GM12878 (cell line): ENCODE data around the gene SLC6A9. TPM values are rescaled to one million over a fixed set of nuclear protein-coding genes. Genes with fewer than 3 reads are reported as not detected.

ENCODE experiments used
- ATAC-seq: fragments of 200-7000 bp; cut with Tn5 transposase; 3 replicates; pipeline ENCODE4 v1.9.1; 2020; ENCODE audit warnings: mild to moderate bottlenecking, moderate library complexity
- BruUV-seq: library from RNA; stranded (reverse); fragments of 400-500 nt; replicated peaks from 2 replicates; lab custom pipeline; 2021; lab: Mats Ljungman, UMichigan
- CTCF ChIA-PET: fragments of 300-600 bp; sonication (Branson Sonifier 250); formaldehyde crosslinking; extraction: SDS; loops from one replicate; lab custom pipeline; 2021; ENCODE audit warnings: inconsistent platforms; lab: Yijun Ruan, JAX
- POLR2A ChIA-PET: fragments of 350-600 bp; formaldehyde crosslinking; extraction: SDS; loops from one replicate; lab custom pipeline; 2021; ENCODE audit warnings: inconsistent platforms; lab: Charles Lee
- RAD21 ChIA-PET: fragments of 300-600 bp; sonication (Branson Sonifier 250); formaldehyde crosslinking; loops from one replicate; lab custom pipeline; 2023; ENCODE audit warnings: antibody characterized with exemption; ENCODE audit not compliant: unreplicated experiment; lab: Charles Lee
- SMC1A ChIA-PET: fragments of 300-600 bp; sonication (Branson Sonifier 250); formaldehyde crosslinking; loops from one replicate; lab custom pipeline; 2023; ENCODE audit not compliant: unreplicated experiment, uncharacterized antibody; lab: Charles Lee
- DNase-seq: peaks from one replicate; pipeline ENCODE4 v3.0.0-alpha.2; 2011; ENCODE audit warnings: low read depth, low spot score
- FAIRE-seq: peaks from 3 replicates; lab custom pipeline; 2011; peaks lifted over from hg19 to GRCh38; lab: Jason Lieb, UNC
- H2AFZ ChIP-seq: 2 replicates; pipeline ENCODE4 v1.6.0; 2011; ENCODE audit warnings: low read depth, low read length, control low read depth; ENCODE audit not compliant: control insufficient read depth
- H3K27ac ChIP-seq: 2 replicates; pipeline ENCODE4 v1.5.1; 2011; ENCODE audit warnings: control low read depth; ENCODE audit not compliant: control insufficient read depth, insufficient read depth
- H3K27me3 ChIP-seq, 2 experiments: replicated peaks in 1 of 2; 2 replicates each; pipeline versions ENCODE4 v1.6.0 to v1.6.1; 2011; ENCODE audit warnings: low read length in 1 of 2; ENCODE audit not compliant: control insufficient read depth in 2 of 2, insufficient read depth in 2 of 2
- H3K36me3 ChIP-seq, 2 experiments: 2 replicates each; pipeline ENCODE4 v1.5.1; 2011; ENCODE audit warnings: low read length in 1 of 2; ENCODE audit not compliant: control insufficient read depth in 2 of 2, insufficient read depth in 2 of 2
- H3K4me1 ChIP-seq: 2 replicates; pipeline ENCODE4 v1.6.1; 2011; ENCODE audit warnings: mild to moderate bottlenecking, low read length, moderate library complexity, mixed read lengths; ENCODE audit not compliant: control insufficient read depth, insufficient read depth
- H3K4me2 ChIP-seq: 2 replicates; pipeline ENCODE4 v1.6.0; 2011; ENCODE audit warnings: control low read depth; ENCODE audit not compliant: control insufficient read depth, insufficient read depth
- H3K4me3 ChIP-seq: fragments of 200-600 bp; sonication (generic); 2 replicates; pipeline ENCODE4 v1.5.1; 2016
- H3K79me2 ChIP-seq: 2 replicates; pipeline ENCODE4 v1.6.0; 2011; ENCODE audit warnings: low read length; ENCODE audit not compliant: control insufficient read depth, insufficient read depth
- H3K9ac ChIP-seq: 2 replicates; pipeline ENCODE4 v1.8.0; 2011; ENCODE audit warnings: low read length, control low read depth, mixed read lengths; ENCODE audit not compliant: control insufficient read depth, insufficient read depth
- H3K9me3 ChIP-seq: replicated peaks from 3 replicates; pipeline ENCODE4 v1.5.1; 2011; ENCODE audit warnings: mild to moderate bottlenecking, low read length; ENCODE audit not compliant: control insufficient read depth, insufficient read depth
- H4K20me1 ChIP-seq: 2 replicates; pipeline ENCODE4 v1.6.0; 2011; ENCODE audit not compliant: control insufficient read depth, insufficient read depth
- CBFB ChIP-seq: IDR thresholded peaks from 2 replicates; pipeline ENCODE4 v1.6.1; 2016; ENCODE audit warnings: antibody characterized with exemption, low read depth
- CBX3 ChIP-seq: fragments of 200-600 bp; sonication (generic); IDR thresholded peaks from 2 replicates; pipeline ENCODE4 v1.6.1; 2016; ENCODE audit warnings: low read depth, borderline replicate concordance
- FOXM1 ChIP-seq: IDR thresholded peaks from 2 replicates; pipeline ENCODE4 v1.6.1; 2012; ENCODE audit warnings: low read depth, mild to moderate bottlenecking, inconsistent platforms, low read length, moderate library complexity
- GATAD2B ChIP-seq: fragments of 450-650 bp; conservative IDR thresholded peaks from 2 replicates; pipeline ENCODE4 v1.6.1; 2017; ENCODE audit warnings: low read depth, mild to moderate bottlenecking, moderate library complexity
- HDGF ChIP-seq: fragments of 450-650 bp; IDR thresholded peaks from 2 replicates; pipeline ENCODE4 v1.6.1; 2016; ENCODE audit warnings: antibody characterized with exemption
- MYC ChIP-seq: IDR thresholded peaks from 2 replicates; pipeline ENCODE4 v1.6.1; 2011; ENCODE audit warnings: mild to moderate bottlenecking, low read length, moderate library complexity, inconsistent platforms; ENCODE audit not compliant: insufficient read depth, insufficient replicate concordance, insufficient read length, severe bottlenecking
- NFIC ChIP-seq: IDR thresholded peaks from 2 replicates; pipeline ENCODE4 v1.6.1; 2012; ENCODE audit warnings: low read depth, mild to moderate bottlenecking, inconsistent platforms, low read length, moderate library complexity
- ZNF622 ChIP-seq: fragments of 450-650 bp; IDR thresholded peaks from 2 replicates; pipeline ENCODE4 v1.6.1; 2017; ENCODE audit warnings: mild to moderate bottlenecking, inconsistent platforms
- ZZZ3 ChIP-seq: IDR thresholded peaks from 2 replicates; pipeline ENCODE4 v1.6.1; 2011; ENCODE audit warnings: low read depth; ENCODE audit not compliant: control insufficient read depth, insufficient read length
- WGBS: methylation state at CpG from one replicate; pipeline ENCODE4 v1.1.6; 2016; ENCODE audit warnings: low lambda C conversion rate; ENCODE audit not compliant: insufficient replicate concordance, insufficient coverage; ENCODE audit errors: missing lambda C conversion rate; 5-methylcytosine and 5-hydroxymethylcytosine counted together
- in situ Hi-C: fragments of 300-500 bp; cut with MboI; formaldehyde crosslinking; loops from 9 replicates; pipeline ENCODE4 v1.14.3; 2018; ENCODE audit warnings: mixed read lengths
- intact Hi-C: fragments of 100-400 bp; cut with micrococcal nuclease; formaldehyde crosslinking; loops from one replicate; pipeline ENCODE4 v1.14.2; 2022; ENCODE audit not compliant: unreplicated experiment
- polyA plus RNA-seq, 11 experiments: library from polyadenylated mRNA; depleted of rRNA in 4 of 11; unstranded in 6 of 11; stranded (reverse) in 5 of 11; fragments of >200 nt; fragmentation: Nextera tagmentation in 4 of 11; fragmentation: Illumina TruSeq in 1 of 11; extraction: Ambion mirVana in 4 of 11; extraction: Trizol in 1 of 11; gene quantifications; 1 replicate in 1 of 11; 2 replicates in 10 of 11; pipeline versions ENCODE4 v1.2.1 to v1.2.3, GENCODE V29; 2011 to 2016; ENCODE audit warnings: inconsistent platforms in 2 of 11, missing spikeins in 2 of 11, low read depth in 1 of 11
- total RNA-seq, 4 experiments: library from RNA; depleted of rRNA in 3 of 4; stranded (reverse); fragments of >200 nt in 3 of 4; fragmentation: Illumina TruSeq in 1 of 4; extraction: Trizol in 1 of 4; gene quantifications; 2 replicates each; pipeline versions ENCODE4 v1.2.1 to v1.2.3, GENCODE V29; 2013 to 2021
- TF ChIP-seq, protein P1 (sequence below): fragments of 450-650 bp; IDR thresholded peaks from 2 replicates; pipeline ENCODE4 v1.6.1; 2017; ENCODE audit warnings: mild to moderate bottlenecking, moderate library complexity
- TF ChIP-seq, protein P2 (sequence below): IDR thresholded peaks from 2 replicates; pipeline ENCODE4 v1.6.1; 2011; ENCODE audit warnings: mild to moderate bottlenecking, low read depth, low read length, moderate library complexity; ENCODE audit not compliant: insufficient replicate concordance
- TF ChIP-seq, protein P3 (sequence below): fragments of 450-650 bp; formaldehyde crosslinking; IDR thresholded peaks from 2 replicates; pipeline ENCODE4 v1.4.0; 2020; ENCODE audit warnings: mild to moderate bottlenecking, moderate library complexity

SLC6A9 gene
- total and polyA plus RNA-seq, 10 of the 15 experiments (the other 5 are each of a cell fraction or from before 2014, with no cell fraction given): 0.02 to 2.0 (median 0.63) TPM

DNA sequence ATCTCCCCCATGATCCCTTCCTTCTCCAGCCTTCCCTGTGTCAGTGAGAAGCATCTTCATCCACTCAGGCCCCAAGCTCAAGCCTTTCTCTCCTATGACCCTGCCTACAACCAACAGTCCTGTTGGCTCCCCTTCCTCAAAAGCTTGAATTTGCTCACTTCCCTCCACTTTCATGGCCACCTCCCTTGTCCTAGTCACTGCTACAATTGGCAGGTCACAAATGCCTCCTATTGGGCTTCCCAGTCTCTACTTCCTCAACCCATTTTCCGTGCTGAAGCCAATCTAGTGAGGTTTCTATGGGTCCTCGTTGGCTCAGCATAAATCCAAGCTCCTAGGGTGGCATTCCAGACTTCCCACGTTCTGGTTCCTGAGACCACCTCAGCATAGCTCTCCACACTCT is 40.2 kb upstream of the SLC6A9 start (continued):
- TF ChIP-seq MYC (no peak), CBX3 (no peak), CBFB (no peak), GATAD2B (no peak), HDGF (no peak), ZZZ3 (no peak), NFIC (no peak)
- TF ChIP-seq, protein P1, sequence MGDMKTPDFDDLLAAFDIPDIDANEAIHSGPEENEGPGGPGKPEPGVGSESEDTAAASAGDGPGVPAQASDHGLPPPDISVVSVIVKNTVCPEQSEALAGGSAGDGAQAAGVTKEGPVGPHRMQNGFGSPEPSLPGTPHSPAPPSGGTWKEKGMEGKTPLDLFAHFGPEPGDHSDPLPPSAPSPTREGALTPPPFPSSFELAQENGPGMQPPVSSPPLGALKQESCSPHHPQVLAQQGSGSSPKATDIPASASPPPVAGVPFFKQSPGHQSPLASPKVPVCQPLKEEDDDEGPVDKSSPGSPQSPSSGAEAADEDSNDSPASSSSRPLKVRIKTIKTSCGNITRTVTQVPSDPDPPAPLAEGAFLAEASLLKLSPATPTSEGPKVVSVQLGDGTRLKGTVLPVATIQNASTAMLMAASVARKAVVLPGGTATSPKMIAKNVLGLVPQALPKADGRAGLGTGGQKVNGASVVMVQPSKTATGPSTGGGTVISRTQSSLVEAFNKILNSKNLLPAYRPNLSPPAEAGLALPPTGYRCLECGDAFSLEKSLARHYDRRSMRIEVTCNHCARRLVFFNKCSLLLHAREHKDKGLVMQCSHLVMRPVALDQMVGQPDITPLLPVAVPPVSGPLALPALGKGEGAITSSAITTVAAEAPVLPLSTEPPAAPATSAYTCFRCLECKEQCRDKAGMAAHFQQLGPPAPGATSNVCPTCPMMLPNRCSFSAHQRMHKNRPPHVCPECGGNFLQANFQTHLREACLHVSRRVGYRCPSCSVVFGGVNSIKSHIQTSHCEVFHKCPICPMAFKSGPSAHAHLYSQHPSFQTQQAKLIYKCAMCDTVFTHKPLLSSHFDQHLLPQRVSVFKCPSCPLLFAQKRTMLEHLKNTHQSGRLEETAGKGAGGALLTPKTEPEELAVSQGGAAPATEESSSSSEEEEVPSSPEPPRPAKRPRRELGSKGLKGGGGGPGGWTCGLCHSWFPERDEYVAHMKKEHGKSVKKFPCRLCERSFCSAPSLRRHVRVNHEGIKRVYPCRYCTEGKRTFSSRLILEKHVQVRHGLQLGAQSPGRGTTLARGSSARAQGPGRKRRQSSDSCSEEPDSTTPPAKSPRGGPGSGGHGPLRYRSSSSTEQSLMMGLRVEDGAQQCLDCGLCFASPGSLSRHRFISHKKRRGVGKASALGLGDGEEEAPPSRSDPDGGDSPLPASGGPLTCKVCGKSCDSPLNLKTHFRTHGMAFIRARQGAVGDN: no peak
- TF ChIP-seq, all 136 proteins: peak for 0

DNA sequence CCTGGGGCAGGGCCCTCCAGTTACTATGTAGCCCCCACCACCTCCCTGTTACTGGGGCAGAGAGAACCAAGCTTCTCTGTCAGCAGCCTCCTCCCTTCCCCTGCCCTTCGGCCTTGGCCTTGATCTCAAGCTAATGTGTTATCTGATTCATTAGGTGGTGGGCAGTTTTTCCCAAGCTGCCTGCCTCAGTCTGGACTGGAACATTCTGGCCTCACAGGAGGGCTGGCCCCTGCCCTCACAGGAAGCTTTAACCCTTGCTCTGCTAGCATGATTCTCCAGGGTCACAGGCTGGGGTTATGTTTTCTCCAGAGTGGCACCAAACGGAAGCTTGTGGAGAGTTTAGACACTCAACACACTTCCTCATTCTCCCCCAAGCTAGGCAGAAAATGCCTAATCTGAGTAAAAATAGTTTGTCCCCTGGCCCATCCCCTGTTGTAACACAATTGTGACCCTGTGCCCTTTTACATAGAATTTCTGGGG is 37.2 kb upstream of the SLC6A9 start:
- CTCF ChIA-PET: interaction anchor here (2.2 to 2.5 kb wide), 2 partner anchors 21 to 63 kb away, joined by 7 to 11 read pairs; no protein-coding TSS in a partner anchor
- no peak for FAIRE-seq
- TF ChIP-seq FOXM1 (no peak), ZNF622 (no peak)
- TF ChIP-seq, protein P2, sequence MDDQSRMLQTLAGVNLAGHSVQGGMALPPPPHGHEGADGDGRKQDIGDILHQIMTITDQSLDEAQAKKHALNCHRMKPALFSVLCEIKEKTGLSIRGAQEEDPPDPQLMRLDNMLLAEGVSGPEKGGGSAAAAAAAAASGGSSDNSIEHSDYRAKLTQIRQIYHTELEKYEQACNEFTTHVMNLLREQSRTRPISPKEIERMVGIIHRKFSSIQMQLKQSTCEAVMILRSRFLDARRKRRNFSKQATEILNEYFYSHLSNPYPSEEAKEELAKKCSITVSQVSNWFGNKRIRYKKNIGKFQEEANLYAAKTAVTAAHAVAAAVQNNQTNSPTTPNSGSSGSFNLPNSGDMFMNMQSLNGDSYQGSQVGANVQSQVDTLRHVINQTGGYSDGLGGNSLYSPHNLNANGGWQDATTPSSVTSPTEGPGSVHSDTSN: no peak
- TF ChIP-seq, protein P3, sequence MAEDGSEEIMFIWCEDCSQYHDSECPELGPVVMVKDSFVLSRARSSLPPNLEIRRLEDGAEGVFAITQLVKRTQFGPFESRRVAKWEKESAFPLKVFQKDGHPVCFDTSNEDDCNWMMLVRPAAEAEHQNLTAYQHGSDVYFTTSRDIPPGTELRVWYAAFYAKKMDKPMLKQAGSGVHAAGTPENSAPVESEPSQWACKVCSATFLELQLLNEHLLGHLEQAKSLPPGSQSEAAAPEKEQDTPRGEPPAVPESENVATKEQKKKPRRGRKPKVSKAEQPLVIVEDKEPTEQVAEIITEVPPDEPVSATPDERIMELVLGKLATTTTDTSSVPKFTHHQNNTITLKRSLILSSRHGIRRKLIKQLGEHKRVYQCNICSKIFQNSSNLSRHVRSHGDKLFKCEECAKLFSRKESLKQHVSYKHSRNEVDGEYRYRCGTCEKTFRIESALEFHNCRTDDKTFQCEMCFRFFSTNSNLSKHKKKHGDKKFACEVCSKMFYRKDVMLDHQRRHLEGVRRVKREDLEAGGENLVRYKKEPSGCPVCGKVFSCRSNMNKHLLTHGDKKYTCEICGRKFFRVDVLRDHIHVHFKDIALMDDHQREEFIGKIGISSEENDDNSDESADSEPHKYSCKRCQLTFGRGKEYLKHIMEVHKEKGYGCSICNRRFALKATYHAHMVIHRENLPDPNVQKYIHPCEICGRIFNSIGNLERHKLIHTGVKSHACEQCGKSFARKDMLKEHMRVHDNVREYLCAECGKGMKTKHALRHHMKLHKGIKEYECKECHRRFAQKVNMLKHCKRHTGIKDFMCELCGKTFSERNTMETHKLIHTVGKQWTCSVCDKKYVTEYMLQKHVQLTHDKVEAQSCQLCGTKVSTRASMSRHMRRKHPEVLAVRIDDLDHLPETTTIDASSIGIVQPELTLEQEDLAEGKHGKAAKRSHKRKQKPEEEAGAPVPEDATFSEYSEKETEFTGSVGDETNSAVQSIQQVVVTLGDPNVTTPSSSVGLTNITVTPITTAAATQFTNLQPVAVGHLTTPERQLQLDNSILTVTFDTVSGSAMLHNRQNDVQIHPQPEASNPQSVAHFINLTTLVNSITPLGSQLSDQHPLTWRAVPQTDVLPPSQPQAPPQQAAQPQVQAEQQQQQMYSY (CRISPR knock-in tag): no peak

More for the DNA sequence above, 37.2 kb upstream of the SLC6A9 start:
- Histone ChIP-seq H2AFZ (peak overlapping the region; percentile 63; the same call in 1 of the 2 replicates), H3K4me2 (peak overlapping the region; percentile 56; the same call in 1 of the 2 replicates), H3K9me3 (no peaks in the 10 kb centered on the region), H3K9ac (no peak overlapping the region), H3K4me1 (peaks cover 16% of the 10 kb centered on the region), H3K4me3 (no peak overlapping the region), H3K36me3 (no peaks in the 10 kb centered on the region), H4K20me1 (no peaks in the 10 kb centered on the region), H3K27ac (peak overlapping the region; percentile 41), H3K27me3 (no peaks in the 10 kb centered on the region), H3K79me2 (no peaks in the 10 kb centered on the region)
- intact Hi-C loops: no loop called here
- ChIA-PET POLR2A (no interaction called here), RAD21 (no interaction called here), SMC1A (interaction anchor here (1.0 to 2.5 kb wide), 5 partner anchors 12 to 149 kb away, joined by 3 to 11 read pairs (median 4); no protein-coding TSS in a partner anchor)
- DNase-seq (peak; percentile 48), ATAC-seq (peak; percentile 73)
- WGBS: 42% methylated on average over 2 of the region's 2 CpGs
- in situ Hi-C loops: no loop called here
- no TSS peak for BruUV-seq
